Psoas muscle (tissue), 8 donors: ENCODE data around the gene ZCCHC8. TPM values are rescaled to one million over a fixed set of nuclear protein-coding genes. Genes with fewer than 3 reads are reported as not detected.

Experiments
- ATAC-seq, 4 donors: fragments of 200-7000 bp; cut with Tn5 transposase; one replicate each; pipeline ENCODE4 v1.9.1; 2020; ENCODE audit warnings: moderate library complexity in 3 of 4, mild to moderate bottlenecking in 2 of 4
- DNase-seq, 2 donors: peaks; one replicate each; pipeline ENCODE4 v3.0.0-alpha.2; 2020
- H3K27ac ChIP-seq: fragments of 200-600 bp; one replicate; pipeline ENCODE4 v1.8.0; 2022
- H3K27me3 ChIP-seq, 3 donors: fragments of 200-600 bp in 1 of 3; one replicate each; pipeline versions ENCODE4 v1.6.1 to v1.8.0; 2013 to 2022; ENCODE audit warnings: low read length in 2 of 3, mild to moderate bottlenecking in 2 of 3, moderate library complexity in 1 of 3; ENCODE audit not compliant: insufficient read depth in 3 of 3
- H3K36me3 ChIP-seq, 2 donors: fragments of 200-600 bp in 1 of 2; one replicate each; pipeline versions ENCODE4 v1.6.1 to v1.8.0; 2013 to 2022; ENCODE audit warnings: low read depth in 1 of 2, mild to moderate bottlenecking in 1 of 2, moderate library complexity in 1 of 2; ENCODE audit not compliant: insufficient read depth in 1 of 2
- H3K4me1 ChIP-seq: fragments of 200-600 bp; one replicate; pipeline ENCODE4 v1.8.0; 2022
- H3K4me3 ChIP-seq: fragments of 200-600 bp; one replicate; pipeline ENCODE4 v1.8.0; 2022; ENCODE audit warnings: mild to moderate bottlenecking
- H3K9me3 ChIP-seq: fragments of 200-600 bp; one replicate; pipeline ENCODE4 v1.8.0; 2022
- CTCF ChIP-seq: fragments of 200-600 bp; IDR thresholded peaks from one replicate; pipeline ENCODE4 v1.8.0; 2022; ENCODE audit warnings: antibody characterized with exemption
- WGBS, 3 donors: extraction: QIAGEN DNeasy Blood & Tissue Kit; methylation state at CpG; one replicate each; pipeline versions ENCODE4 v1.1.6 to v1.1.7; 2013; 5-methylcytosine and 5-hydroxymethylcytosine counted together
- intact Hi-C, 2 donors: fragments of 100-400 bp; cut with DNase I; formaldehyde crosslinking; loops; one replicate each; pipeline versions ENCODE4 v1.11.0 to v1.14.2; 2022
- polyA plus RNA-seq, 3 donors: library from polyadenylated mRNA; stranded (reverse); fragments of 200-250 nt; gene quantifications; one replicate each; pipeline ENCODE4 v1.2.3, GENCODE V29; 2013
- total RNA-seq, 4 donors: library from RNA; stranded (reverse); fragmentation: NEBNext Ultra II Directional in 2 of 4; extraction: Animal tissue kit (Norgen Biotek cat#: 25700) in 2 of 4; gene quantifications; one replicate each; pipeline versions ENCODE4 v1.2.1 to v1.2.4, GENCODE V29; 2021 to 2023
- donor health status: healthy with polysubstance abuse.
- donor health status: DM: no; HTN: no; CAD: no; lungs with moderate emphysema.
- donor health status: Bipolar disorder and iron deficiency.
- donor health status: healthy.
- donor health status: DM: yes; HTN: yes; CAD: no.
- donor health status: DM: no; HTN: no; CAD: no.
- donor health status: DM: no; HTN: no; CAD: no.
- donor health status: DM: yes; HTN: yes; CAD: no.

ZCCHC8 gene
- total and polyA plus RNA-seq, 7 donors: 10.9 to 22.2 (median 15.1) TPM

GRCh38 chr12:122460061-122460460, 40.7 kb downstream of the ZCCHC8 start:
- Histone ChIP-seq H3K27ac (no peak overlapping the region), H3K4me3 (no peak overlapping the region), H3K27me3 (no peaks in the 10 kb centered on the region), H3K4me1 (peaks cover 5% of the 10 kb centered on the region), H3K36me3 (no peaks in the 10 kb centered on the region), H3K9me3 (no peaks in the 10 kb centered on the region)
- intact Hi-C loops: loop anchor here in 1 of 2 donors (5.0 kb wide), 1 partner anchor 38 kb away; the partner anchor contains the start of gene CLIP1
- DNase-seq (no peak), ATAC-seq (no peak)
- no peak for TF ChIP-seq CTCF
- 89 to 91% (median 90%) methylated on average over 7 of the region's 7 CpGs for WGBS, 3 donors

GRCh38 chr12:122459211-122459610, 41.5 kb downstream of the ZCCHC8 start:
- DNase-seq: no peak
- H3K4me1 ChIP-seq: no peaks in the 10 kb centered on the region
- no peak for ATAC-seq
- 85 to 100% (median 93%) methylated on average over 2 of the region's 2 CpGs for WGBS, 3 donors
- intact Hi-C loops: no loop called here
- no peaks in the 10 kb centered on the region for H3K36me3 ChIP-seq
- H3K4me3 ChIP-seq: no peak overlapping the region
- no peaks in the 10 kb centered on the region for H3K9me3 ChIP-seq
- H3K27ac ChIP-seq: no peak overlapping the region
- no peaks in the 10 kb centered on the region for H3K27me3 ChIP-seq
- TF ChIP-seq CTCF: no peak

- Histone ChIP-seq H3K27me3 (no peaks in the 10 kb centered on the region), H3K9me3 (no peaks in the 10 kb centered on the region), H3K36me3 (no peaks in the 10 kb centered on the region), H3K27ac (no peak overlapping the region), H3K4me3 (no peak overlapping the region), H3K4me1 (no peaks in the 10 kb centered on the region)
- ATAC-seq (no peak), DNase-seq (no peak)
- no peak for TF ChIP-seq CTCF
- 94 to 96% (median 94%) methylated on average over 17 of the region's 17 CpGs for WGBS, 3 donors
- intact Hi-C loops: no loop called here
Observed at GRCh38 chr12:122458105-122459035, 42.4 kb downstream of the ZCCHC8 start.

GRCh38 chr12:122457627-122458026, 43.1 kb downstream of the ZCCHC8 start:
- no peak for TF ChIP-seq CTCF
- Histone ChIP-seq H3K27me3 (no peaks in the 10 kb centered on the region), H3K4me1 (no peaks in the 10 kb centered on the region), H3K36me3 (no peaks in the 10 kb centered on the region), H3K9me3 (no peaks in the 10 kb centered on the region), H3K27ac (no peak overlapping the region), H3K4me3 (no peak overlapping the region)
- WGBS, 3 donors: 58 to 67% (median 61%) methylated on average over 2 of the region's 2 CpGs
- ATAC-seq (no peak), DNase-seq (no peak)
- intact Hi-C loops: no loop called here
